ENCODE results near the gene CDCA3.

Gene CDCA3

DNA sequence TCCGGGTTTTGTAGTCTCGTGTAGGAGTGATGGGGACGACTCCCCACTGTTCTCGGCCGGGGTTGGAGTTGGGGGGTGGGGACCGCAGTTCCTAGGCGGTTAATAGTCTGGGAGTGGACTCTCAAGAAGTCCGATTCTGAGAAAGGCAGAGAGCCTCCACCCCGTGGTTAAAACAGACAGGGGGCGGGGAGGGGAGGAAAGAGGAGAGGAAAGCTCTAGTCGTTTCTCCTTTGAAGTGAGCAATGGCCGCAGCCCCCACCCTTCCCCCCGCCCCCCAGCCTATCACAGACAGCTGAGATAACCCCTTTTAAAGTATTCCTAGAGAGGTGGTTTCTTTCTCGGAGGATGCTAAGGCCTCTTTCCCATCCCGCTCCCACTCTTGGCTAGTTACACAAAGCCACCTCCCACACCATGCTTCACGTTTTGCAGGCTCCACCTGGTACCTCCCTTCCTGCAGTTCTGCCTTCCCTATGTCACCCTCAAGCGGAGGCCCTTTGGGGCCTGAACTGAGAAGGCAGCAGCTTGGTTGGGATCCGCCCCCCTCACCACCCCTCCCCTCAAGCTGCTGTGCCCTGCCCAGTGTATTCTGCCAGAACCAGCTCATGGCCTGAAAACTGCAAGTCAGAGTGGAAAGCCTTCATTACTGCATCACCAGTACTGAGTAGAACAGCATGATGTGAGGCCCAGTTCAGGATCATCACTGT, 1.7 kb upstream of the CDCA3 start:
- no peak for DNase-seq (ENCODE audit: low spot score)

GRCh38 chr12:6851921-6852650, 1.0 kb upstream of the CDCA3 start, which contains the start of gene USP5:
Gene USP5 (plus strand): TSS chr12:6852150. CDS start chr12:6852180, 30 bp downstream.
- DNase-seq (ENCODE audit: low spot score): peak; percentile 99

- no peak for DNase-seq (ENCODE audit: low spot score)
These were observed 312 bp downstream of the CDCA3 start for GRCh38 chr12:6850796-6851152.

DNA sequence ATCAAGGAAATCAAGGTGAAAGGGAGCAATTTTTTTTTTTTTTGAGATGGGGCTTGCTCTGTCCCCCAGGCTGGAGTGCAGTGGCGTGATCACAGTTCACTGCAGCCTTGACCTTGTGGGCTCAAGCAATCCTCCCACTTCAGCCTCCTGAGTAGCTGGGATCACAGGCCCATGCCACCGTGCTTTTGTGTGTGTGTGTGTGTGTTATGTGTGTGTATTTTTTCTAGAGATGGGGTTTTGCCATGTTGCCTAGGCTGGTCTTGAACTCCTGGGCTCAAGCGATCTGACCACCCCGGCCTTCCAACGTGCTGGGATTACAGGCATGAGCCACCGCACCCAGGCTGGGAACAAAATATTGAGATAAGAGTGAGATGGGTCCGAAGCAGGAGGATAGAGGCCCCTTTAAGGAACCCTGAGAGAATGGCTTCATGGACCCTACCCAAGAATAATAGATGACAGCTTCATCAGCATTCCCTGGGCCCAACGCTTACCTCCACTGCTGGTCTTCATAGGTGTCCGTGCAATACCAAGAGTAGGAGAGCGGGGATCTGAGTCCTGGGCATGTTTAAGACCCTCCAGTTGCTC, 1.0 kb downstream of the CDCA3 start:
- no peak for DNase-seq (ENCODE audit: low spot score)

GRCh38 chr12:6849427-6849826, 1.7 kb downstream of the CDCA3 start:
- DNase-seq (ENCODE audit: low spot score): no peak

GRCh38 chr12:6847676-6848075, 3.4 kb downstream of the CDCA3 start:
- DNase-seq (ENCODE audit: low spot score): no peak

DNA sequence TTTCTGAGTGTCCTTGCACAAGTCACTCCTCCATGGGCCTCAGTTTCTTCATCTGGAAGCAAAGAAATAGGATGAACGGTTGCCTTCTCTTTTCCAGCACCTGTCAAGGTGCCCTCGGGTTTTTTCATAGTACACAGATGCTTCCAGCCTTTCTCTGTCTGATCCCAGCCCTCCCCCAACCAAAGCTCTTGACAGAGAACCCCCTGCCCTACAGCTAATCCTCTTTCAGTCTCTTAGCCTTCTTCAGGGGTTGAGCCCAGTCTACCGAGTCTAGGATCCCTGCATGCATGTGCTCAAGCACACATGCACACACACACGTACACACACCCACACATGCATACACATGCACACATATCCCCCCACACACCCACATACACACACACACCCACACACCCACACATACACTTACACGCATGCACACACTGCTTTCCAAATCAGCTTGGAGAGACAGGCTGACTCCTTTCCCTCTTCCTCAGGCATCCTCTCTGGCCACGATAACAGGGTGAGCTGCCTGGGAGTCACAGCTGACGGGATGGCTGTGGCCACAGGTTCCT, 4.7 kb downstream of the CDCA3 start:
- no peak for DNase-seq (ENCODE audit: low spot score)

GRCh38 chr12:6845395-6845794, 5.7 kb downstream of the CDCA3 start:
- DNase-seq (ENCODE audit: low spot score): no peak

DNA sequence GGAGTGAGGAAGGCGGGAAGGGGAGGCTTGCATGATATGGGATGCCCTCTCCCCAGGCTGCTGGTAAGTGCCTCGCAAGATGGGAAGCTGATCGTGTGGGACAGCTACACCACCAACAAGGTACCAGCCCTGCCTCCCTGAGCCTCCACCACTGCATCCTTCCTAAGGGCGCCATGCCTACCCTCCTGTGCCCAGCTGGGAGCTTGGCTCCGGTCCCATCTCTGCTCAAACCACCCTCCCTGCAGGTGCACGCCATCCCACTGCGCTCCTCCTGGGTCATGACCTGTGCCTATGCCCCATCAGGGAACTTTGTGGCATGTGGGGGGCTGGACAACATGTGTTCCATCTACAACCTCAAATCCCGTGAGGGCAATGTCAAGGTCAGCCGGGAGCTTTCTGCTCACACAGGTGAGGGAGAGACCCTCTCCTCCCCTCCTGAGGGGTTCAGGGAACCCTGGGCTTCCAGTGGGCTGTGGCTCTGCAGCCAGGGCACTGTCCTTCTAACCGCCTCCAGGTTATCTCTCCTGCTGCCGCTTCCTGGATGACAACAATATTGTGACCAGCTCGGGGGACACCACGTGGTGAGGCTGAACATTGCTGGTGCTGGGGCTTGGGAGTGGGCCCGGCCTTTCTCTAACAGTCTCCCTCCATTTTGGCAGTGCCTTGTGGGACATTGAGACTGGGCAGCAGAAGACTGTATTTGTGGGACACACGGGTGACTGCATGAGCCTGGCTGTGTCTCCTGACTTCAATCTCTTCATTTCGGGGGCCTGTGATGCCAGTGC, 7.8 kb downstream of the CDCA3 start:
- no peak for DNase-seq (ENCODE audit: low spot score)

GRCh38 chr12:6842075-6842474, 9.0 kb downstream of the CDCA3 start:
- no peak for DNase-seq (ENCODE audit: low spot score)

DNA sequence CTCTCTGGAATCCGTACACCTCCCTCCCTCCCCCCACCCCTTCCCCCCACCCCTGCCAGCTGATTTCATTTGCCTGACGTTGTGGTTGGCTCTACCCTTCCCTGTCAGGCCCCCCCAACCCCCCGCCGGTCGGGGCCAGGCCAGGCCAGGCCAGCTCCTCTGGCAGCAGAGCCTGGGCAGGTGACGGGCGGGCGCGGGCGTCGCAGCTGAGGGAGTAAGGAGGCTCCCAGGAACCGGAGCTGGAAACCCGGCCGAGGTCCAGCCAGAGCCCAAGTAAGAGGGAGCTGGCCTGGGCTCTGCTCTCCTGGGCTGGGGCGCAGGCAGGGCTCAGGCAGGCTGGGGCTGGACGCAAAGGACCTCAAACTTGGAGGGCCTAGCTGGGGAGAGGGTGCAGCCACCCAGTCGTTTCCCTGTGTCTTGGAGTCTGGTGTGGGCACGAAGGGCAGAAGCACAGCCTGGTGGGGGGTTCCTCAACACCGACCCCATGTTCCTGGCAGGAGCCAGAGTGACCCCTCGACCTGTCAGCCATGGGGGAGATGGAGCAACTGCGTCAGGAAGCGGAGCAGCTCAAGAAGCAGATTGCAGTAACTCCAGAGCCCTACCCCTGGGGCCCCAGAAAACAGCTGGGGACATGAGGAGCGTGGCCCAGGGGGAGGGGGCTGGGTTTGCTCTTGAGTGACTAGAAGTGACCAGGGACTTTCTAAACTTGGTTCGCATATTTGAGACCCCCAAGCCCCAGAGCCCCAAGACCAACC, 10.1 kb downstream of the CDCA3 start, which contains the start of gene GNB3:
Gene GNB3 (plus strand): TSS at position 165 of the 755 bp plus-strand sequence. CDS start 363 bp downstream, at position 528.
- no peak for DNase-seq (ENCODE audit: low spot score)

DNA sequence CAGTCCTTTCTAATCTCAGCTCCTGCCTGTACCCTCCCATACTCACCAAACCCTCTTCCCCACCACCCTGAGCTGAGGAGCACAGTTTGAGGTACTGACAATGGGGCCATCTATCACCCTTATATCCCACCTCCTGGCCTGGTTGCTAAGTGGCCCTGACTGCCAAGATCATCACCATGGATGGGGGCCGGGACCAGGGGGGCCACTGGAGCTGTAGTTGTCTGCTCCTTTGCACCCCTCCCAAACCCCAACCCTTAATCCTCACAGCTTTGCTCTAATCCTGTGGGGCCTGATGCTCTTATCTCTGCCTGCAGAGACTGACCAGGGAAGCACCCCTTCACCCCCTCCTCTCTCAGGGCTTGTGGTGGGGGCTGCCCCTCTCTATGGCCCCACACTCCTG, 10.8 kb downstream of the CDCA3 start:
- no peak for DNase-seq (ENCODE audit: low spot score)

DNA sequence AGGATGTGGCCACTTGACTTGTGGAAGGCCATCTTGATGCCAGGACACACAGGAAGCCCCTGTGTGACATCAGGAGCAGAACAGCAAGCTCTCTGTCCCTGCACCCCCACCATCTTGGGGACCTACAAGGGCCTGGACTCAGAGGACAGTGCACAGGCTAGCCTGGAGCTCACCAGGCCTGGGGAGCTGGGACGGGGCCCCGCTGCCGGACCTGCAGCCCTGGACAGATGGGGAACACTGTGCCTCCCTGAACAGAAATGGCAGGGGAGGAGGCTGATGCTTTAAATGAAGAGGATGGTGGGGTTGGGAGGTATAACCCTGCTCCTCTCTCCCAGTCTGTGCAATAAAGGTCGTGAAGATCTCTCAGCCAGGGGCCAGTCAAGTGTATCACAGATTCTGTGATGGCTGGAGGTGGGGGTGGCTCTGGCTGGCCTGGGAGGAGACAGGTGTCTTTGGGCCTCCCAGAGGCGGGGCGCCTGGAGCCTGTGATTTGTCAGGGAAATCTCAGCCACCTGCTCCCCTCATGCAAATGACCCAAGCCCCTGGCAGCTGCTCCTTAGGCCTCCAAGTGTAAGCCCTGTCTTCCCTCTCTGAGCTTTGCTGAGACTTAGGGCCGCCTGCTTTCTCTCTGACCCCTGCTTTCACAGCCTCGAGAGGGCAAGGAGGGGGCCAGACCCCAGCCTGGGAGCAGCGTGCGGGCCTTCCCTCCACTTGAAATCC, 11.4 kb downstream of the CDCA3 start:
- no peak for DNase-seq (ENCODE audit: low spot score)

- DNase-seq (ENCODE audit: low spot score): no peak
These were observed 12.2 kb downstream of the CDCA3 start for GRCh38 chr12:6838854-6839253.

DNA sequence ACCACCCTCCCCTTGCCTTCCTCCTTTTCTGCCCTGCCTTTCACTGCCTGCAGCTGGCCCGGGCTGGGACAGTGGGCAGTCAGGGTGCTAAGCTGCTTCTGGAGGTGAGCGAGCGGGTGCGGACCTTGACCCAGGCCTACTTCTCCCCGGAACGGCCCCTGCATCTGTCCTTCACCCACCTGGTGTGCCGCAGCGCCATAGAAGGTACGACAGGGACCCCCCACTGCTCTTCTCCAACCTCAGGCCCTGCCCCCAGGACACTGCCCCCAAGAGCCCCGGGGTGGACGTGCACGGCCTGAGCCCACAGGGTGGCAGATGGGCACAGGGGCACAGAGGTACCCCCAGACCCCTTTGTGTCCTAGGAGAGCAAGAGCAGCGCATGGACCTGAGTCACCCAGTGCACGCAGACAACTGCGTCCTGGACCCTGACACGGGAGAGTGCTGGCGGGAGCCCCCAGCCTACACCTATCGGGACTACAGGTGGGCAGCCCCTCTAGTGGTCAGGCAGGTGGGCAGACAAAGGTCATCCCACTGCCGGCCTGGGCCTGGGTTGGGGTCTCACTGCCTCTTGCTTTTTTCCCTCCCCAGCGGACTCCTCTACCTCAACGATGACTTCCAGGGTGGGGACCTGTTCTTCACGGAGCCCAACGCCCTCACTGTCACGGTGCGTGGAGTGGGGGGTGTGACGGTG, 13.6 kb downstream of the CDCA3 start:
- DNase-seq (ENCODE audit: low spot score): no peak

- no peak for DNase-seq (ENCODE audit: low spot score)
These were observed 14.2 kb downstream of the CDCA3 start for GRCh38 chr12:6836851-6837250.

GRCh38 chr12:6834873-6835272, 16.2 kb downstream of the CDCA3 start:
- no peak for DNase-seq (ENCODE audit: low spot score)

- no peak for DNase-seq (ENCODE audit: low spot score)
These were observed 16.8 kb downstream of the CDCA3 start for GRCh38 chr12:6834254-6834653.

DNA sequence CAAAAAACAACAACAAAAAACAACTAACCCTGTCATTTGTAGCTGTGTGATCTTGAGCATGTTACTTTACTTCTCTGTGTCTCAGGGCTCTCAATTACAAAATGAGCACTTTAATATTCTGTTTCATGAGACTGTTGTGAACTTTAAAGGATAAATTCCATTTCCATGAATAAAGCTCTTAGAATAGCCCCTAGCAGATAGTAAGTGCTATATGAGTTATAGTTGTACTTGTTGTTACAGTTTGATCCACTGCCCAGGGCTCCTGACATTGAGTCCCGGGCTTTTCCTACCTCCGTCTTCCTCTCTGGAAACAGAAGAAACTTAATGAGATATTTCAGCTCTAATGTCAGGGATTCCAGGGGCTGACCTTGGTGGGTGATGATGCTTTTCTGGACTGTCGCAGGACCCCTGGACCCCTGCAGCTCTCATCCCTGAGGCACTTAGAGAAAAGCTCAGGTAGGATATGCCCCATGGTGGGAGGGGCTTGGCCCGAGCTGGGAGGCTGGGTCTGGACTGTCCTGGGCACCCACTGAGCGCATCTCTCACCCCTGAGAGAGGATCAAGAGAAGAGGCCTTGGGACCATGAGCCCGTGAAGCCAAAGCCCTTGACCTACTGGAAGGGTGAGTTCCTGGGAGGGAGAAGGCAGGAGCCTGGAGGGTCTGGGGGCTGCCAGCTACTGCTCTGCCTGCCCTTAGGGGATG, 17.7 kb downstream of the CDCA3 start:
- no peak for DNase-seq (ENCODE audit: low spot score)

All from COLO829 (cell line).